ENCODE results near the gene PLXNA2. TPM values are rescaled to one million over a fixed set of nuclear protein-coding genes. Genes with fewer than 3 reads are reported as not detected.

Gene PLXNA2
- total RNA-seq, 2 experiments from 2014 or later, result 1.1 to 1.2 TPM

DNA sequence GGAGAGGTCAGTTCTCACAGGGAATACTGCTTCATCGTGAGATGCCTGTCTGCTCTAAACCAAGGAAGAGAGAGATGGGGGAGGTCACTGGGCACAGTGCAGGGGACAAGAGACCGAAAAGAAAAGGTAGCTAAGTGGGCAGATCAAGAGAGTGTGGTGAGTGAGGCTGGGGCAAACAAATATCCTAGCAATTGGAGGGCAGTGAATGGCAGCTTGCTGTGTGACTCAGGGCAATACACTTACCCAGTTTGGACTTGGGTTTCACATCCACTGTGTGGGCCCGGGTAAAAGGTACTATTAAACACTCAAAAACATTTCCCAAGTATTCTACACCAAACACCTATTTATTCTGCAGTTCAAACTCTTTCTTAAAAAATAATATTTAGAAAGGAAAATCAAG, 10.2 kb downstream of the PLXNA2 start:
- Mint-ChIP-seq H3K27ac (no peak overlapping the region), H3K4me3 (no peak overlapping the region), H3K9me3 (no peaks in the 10 kb centered on the region), H3K36me3 (ENCODE audit: low read depth) (no peaks in the 10 kb centered on the region), H3K27me3 (peaks cover 63% of the 10 kb centered on the region), H3K4me1 (peaks cover 16% of the 10 kb centered on the region)
- POLR2A ChIA-PET, result no interaction called here
- no peak for DNase-seq
- CTCF ChIA-PET, result no interaction called here

GRCh38 chr1:208233546-208233945, 10.6 kb downstream of the PLXNA2 start:
- ChIA-PET POLR2A (no interaction called here), CTCF (interaction anchor here (1.1 kb wide), 1 partner anchor 11 kb away, joined by 3 read pairs; no protein-coding TSS in a partner anchor)

DNA sequence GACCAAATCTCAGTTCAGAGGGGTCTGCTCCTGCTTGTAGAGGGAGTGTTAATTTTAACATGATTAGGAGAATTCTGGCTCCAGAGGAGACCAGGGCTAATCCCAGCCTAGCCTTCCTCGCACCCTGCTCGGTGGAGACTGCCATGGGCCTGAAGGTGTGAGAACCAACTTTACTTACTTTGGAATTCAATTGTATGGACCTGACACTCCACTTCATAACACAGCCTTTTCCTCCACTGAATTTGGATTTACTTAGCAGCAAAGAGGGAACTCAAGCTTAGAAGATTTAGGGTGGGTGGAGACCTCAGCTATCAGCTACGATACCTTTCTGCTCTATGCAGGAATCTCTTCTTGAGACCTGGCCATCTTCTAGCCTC, 11.5 kb downstream of the PLXNA2 start:
- POLR2A ChIA-PET, result no interaction called here
- no peaks in the 10 kb centered on the region for H3K36me3 Mint-ChIP-seq (ENCODE audit: low read depth)
- H3K9me3 Mint-ChIP-seq, result no peaks in the 10 kb centered on the region
- H3K27ac Mint-ChIP-seq, result no peak overlapping the region
- H3K4me1 Mint-ChIP-seq, result peaks cover 16% of the 10 kb centered on the region
- no peak for DNase-seq
- H3K27me3 Mint-ChIP-seq, result peaks cover 59% of the 10 kb centered on the region
- CTCF ChIA-PET, result interaction anchor here (1.1 kb wide), 2 partner anchors 12 to 50 kb away, joined by 3 read pairs; no protein-coding TSS in a partner anchor
- no peak overlapping the region for H3K4me3 Mint-ChIP-seq

More at GRCh38 chr1:208233546-208233945, 10.6 kb downstream of the PLXNA2 start:
- Mint-ChIP-seq H3K27ac (no peak overlapping the region), H3K9me3 (no peaks in the 10 kb centered on the region), H3K27me3 (peaks cover 65% of the 10 kb centered on the region), H3K4me3 (no peak overlapping the region), H3K36me3 (ENCODE audit: low read depth) (no peaks in the 10 kb centered on the region), H3K4me1 (peaks cover 16% of the 10 kb centered on the region)
- DNase-seq, result no peak

GRCh38 chr1:208231881-208232661, 12.1 kb downstream of the PLXNA2 start:
- POLR2A ChIA-PET, result no interaction called here
- peaks cover 16% of the 10 kb centered on the region for H3K4me1 Mint-ChIP-seq
- no peaks in the 10 kb centered on the region for H3K36me3 Mint-ChIP-seq (ENCODE audit: low read depth)
- H3K4me3 Mint-ChIP-seq, result no peak overlapping the region
- H3K27me3 Mint-ChIP-seq, result peaks cover 58% of the 10 kb centered on the region
- CTCF ChIA-PET, result interaction anchor here (1.1 kb wide), 1 partner anchor 50 kb away, joined by 3 read pairs; no protein-coding TSS in a partner anchor
- H3K9me3 Mint-ChIP-seq, result no peaks in the 10 kb centered on the region
- no peak overlapping the region for H3K27ac Mint-ChIP-seq
- no peak for DNase-seq

DNA sequence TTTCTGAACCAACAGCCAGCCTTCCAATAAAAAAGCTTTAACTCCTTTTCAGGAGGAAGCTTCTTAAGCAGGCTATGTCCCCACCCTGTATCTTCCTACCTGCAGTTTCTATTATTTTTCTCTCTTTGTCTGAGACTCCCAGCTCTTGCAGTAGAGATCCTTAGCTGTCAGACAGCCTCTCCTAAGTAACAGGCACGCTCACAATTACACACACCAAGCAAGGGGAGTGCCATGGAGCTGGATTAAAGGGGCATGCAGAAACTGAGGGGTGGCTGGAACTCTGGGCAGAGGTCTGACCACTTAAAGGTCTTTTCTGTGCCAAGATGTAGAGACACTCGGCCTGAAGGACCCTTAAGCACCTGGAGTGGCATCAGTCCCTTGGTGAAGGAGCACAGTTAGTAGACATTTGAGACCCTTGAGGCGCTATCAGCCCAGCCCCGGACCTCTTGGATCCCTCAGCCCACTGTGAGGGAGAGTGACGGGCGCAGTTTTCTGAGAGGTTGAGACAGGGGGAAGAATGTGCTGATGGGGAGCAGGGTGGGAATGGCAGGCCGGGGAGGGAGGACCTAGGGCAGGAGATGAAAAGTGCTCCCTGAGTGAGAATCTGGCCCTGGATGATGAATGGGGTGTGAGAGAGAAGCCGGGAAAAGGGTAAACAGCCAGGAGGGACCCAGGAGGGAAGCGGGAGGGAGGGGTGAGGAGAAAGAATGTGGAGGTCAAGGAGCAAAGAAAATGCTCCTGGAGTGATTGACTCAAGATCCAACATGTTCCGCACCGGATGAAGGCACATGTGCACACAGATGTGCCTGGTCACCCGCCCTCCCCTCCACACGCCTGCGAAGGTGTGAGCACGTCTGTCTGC, 13.3 kb downstream of the PLXNA2 start:
- ChIA-PET POLR2A (no interaction called here), CTCF (no interaction called here)
- H3K27ac Mint-ChIP-seq, result no peak overlapping the region
- DNase-seq, result no peak
- H3K4me1 Mint-ChIP-seq, result peaks cover 4% of the 10 kb centered on the region
- peaks cover 50% of the 10 kb centered on the region for H3K27me3 Mint-ChIP-seq
- no peaks in the 10 kb centered on the region for H3K9me3 Mint-ChIP-seq
- no peak overlapping the region for H3K4me3 Mint-ChIP-seq
- no peaks in the 10 kb centered on the region for H3K36me3 Mint-ChIP-seq (ENCODE audit: low read depth)

DNA sequence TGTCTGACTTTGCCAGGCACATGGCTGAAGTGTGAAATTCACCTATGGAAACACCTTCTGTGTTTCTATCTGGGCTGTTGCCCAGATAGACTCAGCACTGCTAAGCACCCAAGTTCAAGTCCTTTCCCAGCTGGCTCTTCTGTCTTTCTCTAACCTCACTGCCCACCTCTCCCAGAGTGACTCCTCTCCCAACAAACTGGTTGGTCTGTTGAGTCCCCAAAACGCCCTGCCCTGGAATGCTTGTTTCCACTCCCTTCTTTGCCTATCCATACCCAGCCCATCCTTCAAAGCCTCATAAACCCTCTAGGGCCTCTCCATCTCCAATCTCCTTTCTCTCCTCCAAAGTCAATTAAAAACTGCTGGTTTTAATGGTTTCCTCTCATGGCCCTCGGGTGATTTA, 15.6 kb downstream of the PLXNA2 start:
- no peaks in the 10 kb centered on the region for H3K9me3 Mint-ChIP-seq
- CTCF ChIA-PET, result interaction anchor here (1.0 kb wide), 1 partner anchor 16 kb away, joined by 3 read pairs; the partner anchor contains the start of gene PLXNA2
- no peak overlapping the region for H3K27ac Mint-ChIP-seq
- POLR2A ChIA-PET, result no interaction called here
- H3K4me3 Mint-ChIP-seq, result no peak overlapping the region
- no peaks in the 10 kb centered on the region for H3K4me1 Mint-ChIP-seq
- H3K27me3 Mint-ChIP-seq, result peaks cover 38% of the 10 kb centered on the region
- H3K36me3 Mint-ChIP-seq (ENCODE audit: low read depth), result no peaks in the 10 kb centered on the region
- no peak for DNase-seq

GRCh38 chr1:208228026-208228425, 16.2 kb downstream of the PLXNA2 start:
- Mint-ChIP-seq H3K4me1 (no peaks in the 10 kb centered on the region), H3K36me3 (ENCODE audit: low read depth) (no peaks in the 10 kb centered on the region), H3K27me3 (peaks cover 34% of the 10 kb centered on the region), H3K27ac (no peak overlapping the region), H3K9me3 (no peaks in the 10 kb centered on the region), H3K4me3 (no peak overlapping the region)
- POLR2A ChIA-PET, result no interaction called here
- DNase-seq, result no peak
- CTCF ChIA-PET, result interaction anchor here (1.0 kb wide), 1 partner anchor 17 kb away, joined by 3 read pairs; the partner anchor contains the start of gene PLXNA2

GRCh38 chr1:208227366-208227765, 16.8 kb downstream of the PLXNA2 start:
- Mint-ChIP-seq H3K27ac (no peak overlapping the region), H3K4me3 (no peak overlapping the region)
- CTCF ChIA-PET, result interaction anchor here (1.0 kb wide), 1 partner anchor 17 kb away, joined by 3 read pairs; the partner anchor contains the start of gene PLXNA2

DNA sequence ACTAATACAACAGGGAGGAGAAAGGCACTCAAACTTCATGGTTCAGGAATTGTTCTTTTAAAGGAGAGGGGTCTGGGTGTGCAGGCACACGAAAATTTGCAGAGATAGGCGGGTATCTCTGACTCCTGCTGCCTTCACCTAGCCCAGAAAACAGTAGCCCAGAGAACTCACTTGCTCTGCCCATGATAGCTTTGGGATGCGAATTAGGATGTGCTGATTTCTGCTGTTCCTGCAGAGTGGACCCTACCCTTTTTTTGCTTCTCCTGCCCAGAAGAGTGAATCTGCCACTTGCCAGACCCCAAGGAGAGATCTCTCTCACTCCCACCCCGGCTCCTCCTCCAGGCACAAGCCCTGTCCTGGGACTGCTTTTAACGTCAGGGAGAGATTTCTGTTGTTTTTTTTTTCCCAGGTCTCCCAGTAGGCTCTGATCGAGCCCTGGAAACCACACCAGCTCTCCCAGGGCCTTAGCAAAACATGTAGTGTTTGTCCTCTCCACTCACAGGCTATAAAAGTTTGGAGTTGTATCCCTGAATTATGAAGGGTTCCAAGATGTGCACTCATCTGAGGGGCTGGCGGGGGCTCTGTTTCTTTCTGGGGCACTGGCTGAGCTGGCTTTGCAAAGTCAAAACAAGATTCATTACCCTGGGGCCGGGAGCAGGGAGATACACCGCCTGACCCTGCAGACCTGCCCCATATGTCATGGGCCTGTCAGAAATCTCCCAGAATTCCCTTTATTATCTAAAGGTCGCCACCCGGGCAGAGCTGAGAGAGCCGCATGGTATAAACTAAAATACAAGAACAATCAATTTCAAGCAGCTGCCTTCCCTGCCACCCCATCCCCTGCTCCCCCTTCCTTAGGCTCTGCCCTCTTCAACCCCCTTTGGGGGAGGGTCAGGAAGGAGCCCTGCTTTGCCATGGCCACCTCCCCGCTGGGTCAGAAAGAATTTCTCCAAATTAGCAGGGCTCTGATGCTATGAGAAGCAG, 17.9 kb downstream of the PLXNA2 start:
- CTCF ChIA-PET, result interaction anchor here (1.6 kb wide), 1 partner anchor 11 kb away, joined by 4 read pairs; no protein-coding TSS in a partner anchor
- POLR2A ChIA-PET, result no interaction called here
- Mint-ChIP-seq H3K27me3 (peaks cover 28% of the 10 kb centered on the region), H3K27ac (no peak overlapping the region), H3K4me3 (no peak overlapping the region), H3K36me3 (ENCODE audit: low read depth) (no peaks in the 10 kb centered on the region), H3K4me1 (no peaks in the 10 kb centered on the region), H3K9me3 (no peaks in the 10 kb centered on the region)
- no peak for DNase-seq

More at GRCh38 chr1:208227366-208227765, 16.8 kb downstream of the PLXNA2 start:
- H3K27me3 Mint-ChIP-seq, result peaks cover 30% of the 10 kb centered on the region
- no peaks in the 10 kb centered on the region for H3K4me1 Mint-ChIP-seq
- H3K36me3 Mint-ChIP-seq (ENCODE audit: low read depth), result no peaks in the 10 kb centered on the region
- POLR2A ChIA-PET, result no interaction called here
- DNase-seq, result no peak
- no peaks in the 10 kb centered on the region for H3K9me3 Mint-ChIP-seq

- no peaks in the 10 kb centered on the region for H3K9me3 Mint-ChIP-seq
- no peak overlapping the region for H3K4me3 Mint-ChIP-seq
- no peaks in the 10 kb centered on the region for H3K36me3 Mint-ChIP-seq (ENCODE audit: low read depth)
- H3K27ac Mint-ChIP-seq, result no peak overlapping the region
- no peak for DNase-seq
- peaks cover 24% of the 10 kb centered on the region for H3K27me3 Mint-ChIP-seq
- CTCF ChIA-PET, result no interaction called here
- POLR2A ChIA-PET, result no interaction called here
- no peaks in the 10 kb centered on the region for H3K4me1 Mint-ChIP-seq
These were observed 19.9 kb downstream of the PLXNA2 start for GRCh38 chr1:208224192-208224713.

- no peaks in the 10 kb centered on the region for H3K9me3 Mint-ChIP-seq
- peaks cover 16% of the 10 kb centered on the region for H3K27me3 Mint-ChIP-seq
- ChIA-PET POLR2A (no interaction called here), CTCF (interaction anchor here (0.9 kb wide), 1 partner anchor 134 kb away, joined by 3 read pairs; no protein-coding TSS in a partner anchor)
- no peak overlapping the region for H3K4me3 Mint-ChIP-seq
- no peaks in the 10 kb centered on the region for H3K4me1 Mint-ChIP-seq
- no peak for DNase-seq
- no peaks in the 10 kb centered on the region for H3K36me3 Mint-ChIP-seq (ENCODE audit: low read depth)
- no peak overlapping the region for H3K27ac Mint-ChIP-seq
These were observed 21.0 kb downstream of the PLXNA2 start for GRCh38 chr1:208223136-208223535.
